Uterus (tissue), 4 donors: ENCODE results near the gene MLLT10. TPM values are rescaled to one million over a fixed set of nuclear protein-coding genes. Genes with fewer than 3 reads are reported as not detected.

Experiments
- DNase-seq, 2 donors: peaks; one replicate each; pipeline ENCODE4 v3.0.0-alpha.2; 2019 to 2020
- H3K27ac ChIP-seq, 2 donors: fragments of 200-600 bp; sonication (generic); 1 replicate in 1 of 2; 2 replicates in 1 of 2; pipeline ENCODE4 v1.5.1; 2016 to 2018
- H3K27me3 ChIP-seq, 2 donors: fragments of 200-600 bp; sonication (generic); one replicate each; pipeline ENCODE4 v1.5.1; 2018 to 2019; ENCODE audit warnings: control low read depth in 1 of 2
- H3K36me3 ChIP-seq, 2 donors: fragments of 200-600 bp; sonication (generic); one replicate each; pipeline ENCODE4 v1.5.1; 2019; ENCODE audit warnings: control low read depth in 1 of 2
- H3K4me1 ChIP-seq, 2 donors: fragments of 200-600 bp; sonication (generic); one replicate each; pipeline ENCODE4 v1.5.1; 2018 to 2019; ENCODE audit warnings: control low read depth in 1 of 2
- H3K4me3 ChIP-seq, 2 donors: fragments of 200-600 bp; sonication (generic); 1 replicate in 1 of 2; 2 replicates in 1 of 2; pipeline ENCODE4 v1.5.1; 2018 to 2019; ENCODE audit warnings: mild to moderate bottlenecking in 1 of 2
- H3K9me3 ChIP-seq, 2 donors: fragments of 200-600 bp; sonication (generic); one replicate each; pipeline ENCODE4 v1.5.1; 2019; ENCODE audit warnings: control low read depth in 1 of 2
- CTCF ChIP-seq, 4 experiments: fragments of 200-600 bp in 2 of 4; fragments of 450-650 bp in 2 of 4; sonication (generic) in 2 of 4; IDR thresholded peaks; one replicate each; pipeline ENCODE4 v1.5.1; 2016 to 2019; ENCODE audit warnings: antibody characterized with exemption in 4 of 4, mild to moderate bottlenecking in 2 of 4, moderate library complexity in 1 of 4
- POLR2A ChIP-seq, 2 donors: fragments of 450-650 bp; IDR thresholded peaks; one replicate each; pipeline ENCODE4 v1.6.1; 2016; ENCODE audit warnings: antibody characterized with exemption in 2 of 2, mild to moderate bottlenecking in 1 of 2, moderate library complexity in 1 of 2
- intact Hi-C: fragments of 100-400 bp; cut with DNase I; formaldehyde crosslinking; loops from one replicate; pipeline ENCODE4 v1.15.1; 2023; ENCODE audit warnings: low total_unique reads
- total RNA-seq, 4 donors: library from RNA; depleted of rRNA in 3 of 4; stranded (reverse); fragments of >200 nt in 3 of 4; gene quantifications; one replicate each; pipeline versions ENCODE4 v1.1.0 to v1.2.4, GENCODE V29; 2014 to 2023
- donor health status: DM: yes; HTN: yes; CAD: no.

Gene MLLT10
- total RNA-seq, 4 donors from 2014 or later, result 34.1 to 71.2 (median 59.8) TPM

DNA sequence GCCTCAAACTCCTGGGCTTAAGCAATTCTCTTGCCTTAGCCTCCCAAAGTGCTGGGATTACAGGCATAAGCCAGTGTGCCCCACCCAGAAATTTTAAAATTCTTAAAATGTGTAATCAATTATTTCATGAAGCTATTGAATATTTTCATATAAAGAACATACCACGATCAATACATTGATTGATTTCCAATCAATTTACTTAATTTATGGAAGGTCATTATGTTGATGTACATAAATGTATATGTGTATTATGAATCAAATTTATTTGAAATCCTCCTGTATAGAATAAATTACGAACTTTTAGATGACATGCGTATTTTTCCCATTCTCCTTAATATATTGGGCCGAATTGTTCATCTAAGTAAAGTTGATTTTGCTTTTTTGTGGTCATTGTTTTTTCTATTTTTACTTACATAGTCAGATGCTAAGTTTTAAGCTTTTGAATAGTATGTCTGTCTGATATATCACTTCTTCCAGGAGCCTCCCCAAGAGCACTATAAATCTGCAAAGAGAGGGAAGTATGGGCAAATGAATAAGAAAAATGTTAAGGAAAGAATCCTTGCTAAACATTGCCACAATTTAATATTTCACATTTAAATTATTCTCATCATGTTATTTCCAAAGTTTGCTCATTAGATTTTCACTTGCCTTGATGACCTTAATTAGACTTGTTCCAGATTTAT, 43.9 kb upstream of the MLLT10 start:
- Histone ChIP-seq H3K27ac (no peak overlapping the region), H3K27me3 (no peaks in the 10 kb centered on the region), H3K4me1 (peaks cover 0 to 5% of the 10 kb centered on the region in 2 donors), H3K36me3 (no peaks in the 10 kb centered on the region), H3K4me3 (no peak overlapping the region), H3K9me3 (no peaks in the 10 kb centered on the region)
- DNase-seq, result no peak
- intact Hi-C loops, result loop anchor here (10.0 kb wide), 1 partner anchor 835 kb away; the partner anchor contains the start of gene BMI1
- no peak for TF ChIP-seq POLR2A (IDR thresholded peaks at IDR 0.05)
- no peak for TF ChIP-seq CTCF (IDR thresholded peaks at IDR 0.05)

DNA sequence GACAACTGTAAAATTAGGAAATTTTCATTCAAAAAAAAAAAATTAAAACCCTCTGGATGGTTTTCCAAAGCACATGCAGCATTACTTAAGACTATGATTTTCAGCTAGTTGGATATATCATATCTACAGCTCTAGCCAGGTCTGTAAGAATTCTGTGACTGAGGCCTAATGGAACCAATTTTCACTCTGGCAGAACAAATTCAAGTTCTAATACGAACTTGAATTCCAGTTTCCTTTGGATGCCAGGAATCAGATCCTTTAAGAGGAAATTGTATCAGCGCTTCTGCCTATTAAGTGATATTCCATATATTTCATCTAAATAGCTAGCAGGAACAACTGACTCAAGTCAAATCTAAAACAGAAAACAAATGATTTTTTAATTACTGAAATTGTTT, 43.3 kb upstream of the MLLT10 start:
- Histone ChIP-seq H3K9me3 (no peaks in the 10 kb centered on the region), H3K36me3 (no peaks in the 10 kb centered on the region), H3K27ac (no peak overlapping the region), H3K27me3 (no peaks in the 10 kb centered on the region), H3K4me3 (no peak overlapping the region), H3K4me1 (peaks cover 0 to 8% of the 10 kb centered on the region in 2 donors)
- intact Hi-C loops, result loop anchor here (10.0 kb wide), 1 partner anchor 834 kb away; the partner anchor contains the start of gene BMI1
- TF ChIP-seq CTCF (IDR thresholded peaks at IDR 0.05) (no peak), POLR2A (IDR thresholded peaks at IDR 0.05) (no peak)
- no peak for DNase-seq

GRCh38 chr10:21492421-21492820, 41.6 kb upstream of the MLLT10 start:
- no peaks in the 10 kb centered on the region for H3K36me3 ChIP-seq
- H3K4me3 ChIP-seq, result no peak overlapping the region
- no peak overlapping the region for H3K27ac ChIP-seq
- DNase-seq, result no peak
- no peaks in the 10 kb centered on the region for H3K27me3 ChIP-seq
- intact Hi-C loops, result loop anchor here (10.0 kb wide), 1 partner anchor 832 kb away; the partner anchor contains the start of gene BMI1
- TF ChIP-seq POLR2A (IDR thresholded peaks at IDR 0.05) (no peak), CTCF (IDR thresholded peaks at IDR 0.05) (no peak)
- no peaks in the 10 kb centered on the region for H3K9me3 ChIP-seq
- H3K4me1 ChIP-seq, result peaks cover 0 to 8% of the 10 kb centered on the region in 2 donors

GRCh38 chr10:21493784-21494183, 40.2 kb upstream of the MLLT10 start:
- no peak for DNase-seq
- H3K4me3 ChIP-seq, result no peak overlapping the region
- no peaks in the 10 kb centered on the region for H3K36me3 ChIP-seq
- peaks cover 0 to 8% of the 10 kb centered on the region in 2 donors for H3K4me1 ChIP-seq
- no peak overlapping the region for H3K27ac ChIP-seq
- TF ChIP-seq POLR2A (IDR thresholded peaks at IDR 0.05) (no peak), CTCF (IDR thresholded peaks at IDR 0.05) (no peak)
- intact Hi-C loops, result loop anchor here (10.0 kb wide), 1 partner anchor 831 kb away; the partner anchor contains the start of gene BMI1
- no peaks in the 10 kb centered on the region for H3K9me3 ChIP-seq
- H3K27me3 ChIP-seq, result no peaks in the 10 kb centered on the region

- H3K36me3 ChIP-seq, result no peaks in the 10 kb centered on the region
- intact Hi-C loops, result loop anchor here (10.0 kb wide), 1 partner anchor 830 kb away; the partner anchor contains the start of gene BMI1
- H3K4me3 ChIP-seq, result peak overlapping the region; percentile 46 to 68
- DNase-seq, result no peak
- no peaks in the 10 kb centered on the region for H3K9me3 ChIP-seq
- H3K4me1 ChIP-seq, result peaks cover 0 to 8% of the 10 kb centered on the region in 2 donors
- peak overlapping the region; percentile 54 to 72 for H3K27ac ChIP-seq
- H3K27me3 ChIP-seq, result no peaks in the 10 kb centered on the region
- TF ChIP-seq POLR2A (IDR thresholded peaks at IDR 0.05) (no peak), CTCF (IDR thresholded peaks at IDR 0.05) (no peak)
Observed at GRCh38 chr10:21494191-21495001, 39.6 kb upstream of the MLLT10 start.
